GM10266 (cell line): ENCODE data around the gene HORMAD2.

Experiments used
- DNase-seq: peaks from one replicate; pipeline ENCODE4 v3.0.0; 2012; ENCODE audit errors: extremely low spot score
- CTCF ChIP-seq: IDR thresholded peaks from 2 replicates; pipeline ENCODE4 v1.5.1; 2012; ENCODE audit warnings: mild to moderate bottlenecking, low read depth; ENCODE audit not compliant: control insufficient read depth, insufficient read depth; ENCODE audit errors: missing control alignments

HORMAD2 gene

GRCh38 chr22:30040499-30041260 lies 39.6 kb upstream of the HORMAD2 start:
- no peak for TF ChIP-seq CTCF
- no peak for DNase-seq

- no peak for DNase-seq
- TF ChIP-seq CTCF, result no peak
Observed at GRCh38 chr22:30041475-30041874, 38.8 kb upstream of the HORMAD2 start.

GRCh38 chr22:30041881-30042280 lies 38.4 kb upstream of the HORMAD2 start:
- no peak for DNase-seq
- no peak for TF ChIP-seq CTCF

- no peak for DNase-seq
- TF ChIP-seq CTCF, result no peak
Observed at GRCh38 chr22:30043161-30043560, 37.1 kb upstream of the HORMAD2 start.

GRCh38 chr22:30044369-30044768 lies 35.9 kb upstream of the HORMAD2 start:
- no peak for DNase-seq
- TF ChIP-seq CTCF, result no peak

- TF ChIP-seq CTCF, result no peak
Observed at GRCh38 chr22:30044881-30045493, 35.3 kb upstream of the HORMAD2 start.

GRCh38 chr22:30045494-30045887 lies 34.8 kb upstream of the HORMAD2 start:
- no peak for TF ChIP-seq CTCF
- DNase-seq, result no peak

More at GRCh38 chr22:30044881-30045493, 35.3 kb upstream of the HORMAD2 start:
- DNase-seq, result no peak
